ENCODE results near the gene FSD1. TPM values are rescaled to one million over a fixed set of nuclear protein-coding genes. Genes with fewer than 3 reads are reported as not detected.
"Not testable (repeated sequence)": the region's sequence is repeated elsewhere in the genome, so short reads cannot be mapped to it uniquely, and the experiment has no call there.

FSD1 gene
- total RNA-seq, 1 experiment from 2014 or later = 13.8 TPM

DNA sequence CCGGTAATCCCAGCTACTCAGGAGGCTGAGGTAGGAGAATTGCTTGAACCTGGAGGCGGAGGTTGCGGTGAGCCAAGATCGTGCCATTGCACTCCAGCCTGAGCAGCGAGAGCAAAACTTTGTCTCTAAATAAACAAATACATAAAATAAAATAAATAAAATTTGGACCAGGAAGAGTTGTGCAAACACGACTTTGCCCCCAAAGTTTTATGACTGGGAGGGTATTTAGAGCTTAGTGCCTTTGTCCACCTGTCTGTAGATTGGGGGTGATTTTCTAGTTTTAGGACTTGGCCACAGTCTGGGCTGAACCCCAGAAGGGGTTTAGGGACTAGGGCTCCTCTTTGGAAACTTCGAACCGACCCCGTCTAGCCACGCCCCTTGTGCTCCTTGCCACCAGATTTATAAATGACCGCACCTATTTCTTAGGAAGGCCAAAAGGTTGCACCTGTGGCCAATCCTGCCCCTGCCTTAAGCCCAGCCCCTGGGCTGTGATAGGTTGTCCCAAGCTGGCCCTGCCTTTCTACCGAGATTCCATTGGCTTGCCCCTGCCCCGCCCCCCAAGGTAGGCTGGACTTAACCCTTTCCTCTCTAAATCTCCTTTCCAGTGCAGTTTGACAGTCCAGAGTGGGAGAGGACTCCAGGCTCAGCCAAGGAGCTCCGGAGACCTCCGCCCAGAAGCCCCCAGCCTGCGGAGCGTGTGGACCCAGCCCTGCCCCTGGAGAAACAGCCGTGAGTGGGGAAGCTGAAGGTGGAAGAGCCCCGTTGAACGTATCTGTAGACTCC, 20.0 kb upstream of the FSD1 start:
- DNase-seq (ENCODE audit: low read depth) = peak; percentile 29

DNA sequence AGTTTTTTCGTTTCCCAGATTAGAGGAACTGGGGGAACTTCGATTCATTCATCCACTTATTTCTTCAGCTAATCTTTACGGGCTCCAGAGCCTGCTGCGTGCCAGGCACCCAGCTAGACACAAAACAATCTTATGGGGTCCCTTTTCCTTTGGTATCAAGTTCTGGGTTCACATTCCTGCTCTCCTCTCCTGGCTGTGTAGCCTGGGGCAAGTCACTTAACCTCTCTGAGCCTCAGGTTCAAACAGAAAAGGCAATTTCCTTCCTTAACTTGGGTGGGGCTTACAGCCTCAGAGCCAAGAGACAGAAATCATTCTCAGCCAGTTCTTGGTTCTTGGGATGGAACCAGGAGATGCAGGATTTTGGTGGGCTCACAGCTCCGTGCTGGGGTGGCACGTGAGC, 19.4 kb upstream of the FSD1 start:
- DNase-seq (ENCODE audit: low read depth) = no peak

- not testable (repeated sequence) for DNase-seq (ENCODE audit: low read depth)
These were observed 18.3 kb upstream of the FSD1 start for GRCh38 chr19:4286141-4286540.

GRCh38 chr19:4288091-4288777, 16.2 kb upstream of the FSD1 start:
- DNase-seq (ENCODE audit: low read depth) = no peak

DNA sequence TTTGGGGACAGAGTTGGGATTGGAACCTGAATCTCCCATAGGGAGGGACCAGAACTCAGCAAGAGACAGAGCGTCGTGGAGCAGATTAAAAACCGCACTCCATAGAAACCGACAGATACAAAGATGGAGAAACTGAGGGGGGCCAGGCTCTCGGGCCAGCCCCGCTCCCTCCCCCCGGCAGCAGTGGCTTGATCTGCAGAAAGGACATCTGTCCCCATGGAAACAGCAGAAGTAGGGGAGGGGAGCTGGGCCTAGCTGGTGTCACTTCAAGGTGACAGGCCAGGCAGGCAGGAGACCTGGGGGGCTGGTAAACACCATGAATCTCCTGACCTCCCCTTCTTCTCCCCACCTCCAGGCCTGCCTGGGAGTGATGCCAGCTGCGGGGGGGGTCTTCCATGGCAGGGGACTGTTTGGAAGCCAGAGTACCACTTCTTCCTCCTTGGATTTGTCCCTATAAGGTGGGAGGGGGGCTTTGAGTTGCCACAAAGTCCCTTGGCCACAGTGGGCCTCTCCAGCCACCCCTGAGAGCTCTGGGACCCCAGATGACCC, 13.1 kb upstream of the FSD1 start:
- DNase-seq (ENCODE audit: low read depth) = no peak

DNA sequence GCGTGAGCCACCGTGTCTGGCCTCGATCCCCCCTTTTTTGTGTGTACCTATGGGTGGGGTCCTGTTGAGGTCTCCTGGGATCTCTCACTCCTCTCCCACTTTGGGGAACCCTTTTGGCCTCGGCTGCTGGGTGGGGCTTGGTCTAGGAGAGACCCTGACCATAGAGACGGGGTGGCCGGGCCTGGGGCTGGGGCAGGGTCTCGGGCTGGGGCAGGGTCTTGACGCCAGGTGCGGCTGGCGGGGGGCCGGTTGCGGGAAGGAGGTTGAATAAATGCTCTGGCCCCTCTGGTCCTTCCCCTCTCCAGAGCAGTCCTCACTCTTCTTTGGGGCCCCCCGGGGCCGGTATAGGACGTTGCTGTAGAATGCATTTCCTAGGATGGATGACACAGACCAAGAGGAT, 11.9 kb upstream of the FSD1 start:
- no peak for DNase-seq (ENCODE audit: low read depth)

DNA sequence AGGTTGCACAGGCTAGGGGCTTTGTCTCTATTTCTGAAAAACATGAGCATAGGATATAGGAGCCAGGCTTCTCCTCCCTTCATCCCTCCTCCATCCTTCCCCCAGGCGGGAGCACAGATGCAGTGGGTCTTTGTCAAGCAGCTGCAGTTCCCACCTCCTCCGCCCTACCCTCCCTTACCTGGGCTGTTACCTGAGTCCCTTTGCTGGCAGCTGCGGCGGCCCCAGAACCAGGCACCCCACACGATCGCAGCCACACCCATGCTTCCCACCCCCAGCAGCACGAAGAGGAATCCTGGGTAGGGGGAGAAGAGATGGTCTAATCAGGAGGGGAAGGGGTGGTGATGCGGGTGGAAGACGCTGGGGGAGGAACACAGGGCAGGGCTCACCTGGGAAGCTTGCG, 10.0 kb upstream of the FSD1 start:
- no peak for DNase-seq (ENCODE audit: low read depth)

GRCh38 chr19:4295972-4296771, 8.2 kb upstream of the FSD1 start:
- peak; percentile 70 for DNase-seq (ENCODE audit: low read depth)

GRCh38 chr19:4297901-4298809, 6.2 kb upstream of the FSD1 start:
- DNase-seq (ENCODE audit: low read depth) = no peak

DNA sequence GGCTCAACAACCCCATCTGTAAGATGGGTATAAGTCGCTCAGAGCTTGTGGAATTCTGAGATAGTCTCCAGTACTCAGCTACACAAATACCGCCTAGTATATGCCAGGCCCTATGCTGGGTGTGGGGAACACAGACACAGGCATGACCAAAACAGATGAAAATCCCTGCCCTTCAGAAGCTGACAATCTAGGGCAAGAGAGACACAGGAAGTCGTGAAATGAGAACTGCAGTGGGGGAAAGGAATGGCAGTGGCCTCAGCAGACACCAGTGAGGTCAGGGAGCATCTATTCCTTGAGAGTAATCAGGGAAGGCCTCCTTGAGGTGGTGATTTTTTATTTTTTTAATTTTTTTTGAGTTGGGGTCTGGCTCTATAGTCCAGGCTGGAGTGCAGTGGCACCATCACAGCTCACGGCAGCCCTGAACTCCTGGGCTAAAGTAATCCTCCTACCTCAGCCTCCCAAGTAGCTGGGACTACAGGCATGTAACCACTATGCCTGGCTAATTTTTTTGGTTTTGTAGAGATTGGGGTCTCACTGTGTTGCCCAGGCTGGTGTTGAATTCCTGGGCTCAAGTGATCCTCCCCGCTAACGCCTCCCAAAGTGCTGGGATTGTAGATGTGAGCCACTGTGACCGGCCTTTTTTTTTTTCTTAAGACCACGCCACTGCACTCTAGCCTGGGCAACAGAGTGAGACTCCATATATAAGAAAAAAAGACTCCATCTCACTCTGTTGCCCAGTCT, 5.4 kb upstream of the FSD1 start:
- no peak for DNase-seq (ENCODE audit: low read depth)

DNA sequence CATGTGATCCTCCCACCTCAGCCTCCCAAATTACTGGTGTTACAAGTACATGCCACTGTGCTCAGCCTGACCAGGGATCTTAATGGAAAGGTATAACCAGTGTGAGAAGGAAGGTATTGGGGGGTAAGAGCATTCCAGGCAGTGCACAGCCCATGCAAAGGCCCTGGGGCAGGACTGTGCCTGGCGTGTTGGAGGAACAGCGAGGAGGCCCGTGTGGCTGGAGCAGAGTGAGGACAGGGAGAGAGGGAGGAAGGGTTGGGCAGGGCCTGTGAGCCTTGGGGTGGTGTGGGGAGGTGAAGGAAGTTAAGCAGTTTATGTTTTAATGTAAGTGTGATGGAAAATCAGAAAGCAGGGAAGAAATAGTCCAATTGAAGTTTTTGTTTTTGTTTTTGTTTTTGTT, 3.8 kb upstream of the FSD1 start:
- no peak for DNase-seq (ENCODE audit: low read depth)

DNA sequence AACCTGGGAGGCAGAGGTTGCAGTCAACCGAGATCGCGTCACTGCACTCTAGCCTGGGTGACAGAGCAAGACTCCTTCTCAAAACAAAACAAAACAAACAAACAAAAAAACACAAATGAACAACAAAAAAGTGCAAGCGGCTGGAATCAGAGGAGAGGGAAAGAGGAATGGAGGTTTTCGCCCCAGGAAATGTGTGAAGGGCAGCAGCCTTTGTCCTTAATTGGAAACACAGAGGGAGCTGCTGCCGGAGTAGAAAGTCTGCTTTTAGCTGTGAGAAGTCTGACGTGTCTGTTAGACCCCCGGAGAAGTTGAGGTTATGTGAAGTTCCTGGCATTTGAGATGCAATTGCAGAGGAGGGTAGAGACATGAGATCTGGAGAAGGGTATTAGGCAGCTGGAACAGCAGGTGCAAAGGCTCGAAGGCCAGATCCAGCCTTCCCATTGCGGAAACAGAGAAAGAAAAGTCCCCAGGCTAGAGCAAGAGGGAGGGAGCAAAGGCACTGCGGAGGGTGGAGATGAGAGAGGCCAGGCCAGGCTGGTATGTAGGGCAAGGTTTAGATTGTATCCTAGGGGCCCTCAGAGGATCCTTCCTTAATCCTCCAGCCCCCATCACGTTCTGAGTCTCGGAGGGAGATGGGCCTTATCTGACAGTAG, 2.7 kb upstream of the FSD1 start:
- no peak for DNase-seq (ENCODE audit: low read depth)

DNA sequence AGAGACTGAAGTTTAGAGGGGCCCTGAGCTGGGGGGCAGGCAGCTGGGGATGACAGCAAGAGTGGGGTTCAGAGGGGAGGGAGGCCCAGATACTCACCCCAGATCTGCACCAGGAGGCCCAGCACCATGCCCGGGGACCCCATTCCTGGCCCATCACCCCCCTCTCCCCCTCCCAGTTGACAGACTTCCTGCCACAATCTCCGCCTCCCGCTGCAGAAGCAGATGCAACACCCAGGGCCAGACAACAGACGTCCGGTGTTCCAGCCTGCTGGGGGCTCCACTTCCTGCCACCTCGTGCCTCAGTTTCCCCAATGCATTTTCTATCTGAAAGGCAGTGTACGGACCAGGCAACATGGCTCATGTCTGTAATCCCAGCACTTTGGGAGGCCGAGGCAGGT, 2.2 kb upstream of the FSD1 start, which contains the start of gene TMIGD2:
TMIGD2 (minus strand) TSS at position 147 of the 398 bp plus-strand sequence; CDS start at position 143, 4 bp downstream.
- DNase-seq (ENCODE audit: low read depth) = no peak

DNA sequence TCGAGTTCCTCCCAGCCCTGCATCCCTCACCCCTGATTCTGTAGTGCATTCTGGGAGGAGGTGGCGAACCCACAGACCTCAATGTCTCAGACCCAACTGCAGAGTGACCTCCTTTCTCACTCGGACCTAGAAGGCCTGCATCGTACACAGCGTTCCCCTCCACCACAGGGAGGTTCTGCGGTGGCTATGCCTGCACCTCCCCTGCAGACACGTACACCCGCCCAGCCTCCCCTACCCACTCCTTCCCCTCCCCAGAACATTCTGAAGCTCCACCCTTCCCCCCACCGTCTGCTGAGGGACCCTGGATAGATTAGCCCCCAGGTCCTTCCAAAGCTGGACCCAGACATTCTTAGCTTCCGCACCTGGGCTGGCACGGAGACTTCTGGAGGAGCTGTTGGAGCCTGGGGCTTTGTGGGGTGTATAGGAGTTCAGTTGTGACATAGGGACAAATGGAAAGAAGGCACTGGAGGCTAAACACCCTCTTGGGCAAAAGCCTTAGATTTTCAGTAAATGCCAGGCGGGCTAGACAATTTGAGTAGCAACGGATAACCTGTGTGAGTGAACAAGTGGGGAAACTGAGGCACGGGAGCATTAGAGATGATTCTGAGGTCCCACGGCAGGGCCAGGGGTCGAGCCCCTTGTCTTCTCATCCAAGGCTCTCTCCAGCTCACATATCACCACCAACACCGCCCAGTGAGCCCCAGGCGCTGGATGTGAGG, 420 bp upstream of the FSD1 start:
- DNase-seq (ENCODE audit: low read depth) = no peak

DNA sequence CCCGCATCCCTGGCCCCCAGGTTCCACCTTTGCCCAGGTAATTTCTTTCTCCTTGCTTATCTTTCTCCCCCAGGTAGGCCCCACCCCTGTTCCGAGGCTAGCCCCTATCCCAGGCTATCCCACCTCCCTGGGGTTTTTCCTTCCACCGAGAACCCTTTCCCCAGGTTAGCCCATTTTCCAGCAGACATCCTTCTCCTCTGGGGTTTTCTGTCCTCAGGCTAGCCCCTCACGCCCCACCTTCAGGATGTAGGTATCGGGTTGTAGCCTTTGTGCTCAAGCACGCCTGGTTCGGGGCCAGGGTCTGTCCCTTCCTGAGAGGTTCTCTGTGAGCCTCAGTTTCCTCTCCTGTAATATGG, 837 bp downstream of the FSD1 start:
- no peak for DNase-seq (ENCODE audit: low read depth)

GRCh38 chr19:4305659-4306058, 1.3 kb downstream of the FSD1 start:
- no peak for DNase-seq (ENCODE audit: low read depth)

DNA sequence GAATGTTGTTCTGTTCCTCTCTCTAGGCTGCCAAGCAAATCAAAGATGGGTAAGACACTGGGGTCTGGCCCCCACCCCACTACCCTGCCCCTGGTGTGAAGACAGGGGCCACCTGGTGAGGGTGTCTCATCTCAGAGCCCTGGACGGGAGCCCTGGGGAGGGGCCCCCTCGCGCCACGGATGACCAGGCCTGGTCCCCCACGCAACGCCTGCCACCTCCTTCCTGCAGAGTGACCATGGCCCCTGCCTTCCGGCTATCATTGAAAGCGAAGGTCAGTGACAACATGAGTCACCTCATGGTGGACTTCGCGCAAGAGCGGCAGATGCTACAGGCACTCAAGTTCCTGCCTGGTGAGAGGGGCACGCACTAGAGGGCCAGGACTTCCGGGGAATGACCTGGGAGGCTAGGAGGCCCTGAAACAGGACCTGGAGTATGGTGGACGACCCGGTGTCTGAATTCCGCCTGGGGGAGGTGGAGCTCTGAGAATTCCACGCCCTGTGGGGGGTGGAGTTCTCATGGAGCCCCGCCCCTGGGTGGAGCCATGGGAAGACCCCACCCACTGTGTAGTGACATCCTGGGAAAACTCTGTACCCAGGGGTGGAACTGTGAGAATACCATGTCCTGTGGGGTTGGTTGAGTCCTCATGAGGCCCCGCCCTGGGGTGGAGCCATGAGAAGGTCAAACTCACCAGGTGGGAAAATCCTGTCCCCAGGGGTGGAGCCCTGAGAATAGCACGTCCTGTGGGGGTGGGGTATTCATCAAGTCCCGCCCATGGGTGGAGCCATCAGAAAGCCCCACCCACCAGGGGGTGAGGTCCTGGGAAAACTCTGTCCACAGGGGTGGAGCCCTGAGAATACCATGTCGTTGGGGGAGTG, 6.1 kb downstream of the FSD1 start:
- peak; percentile 25 for DNase-seq (ENCODE audit: low read depth)

- DNase-seq (ENCODE audit: low read depth) = no peak
These were observed 9.6 kb downstream of the FSD1 start for GRCh38 chr19:4313847-4314490.

Measured in LHCN-M2 (cell line).